ENCODE results near the gene SLC35D1.
"Not testable (repeated sequence)": the region's sequence is repeated elsewhere in the genome, so short reads cannot be mapped to it uniquely, and the experiment has no call there.

The SLC35D1 gene

GRCh38 chr1:67053785-67054772 lies at the start of gene SLC35D1:
Gene SLC35D1 (minus strand): TSS chr1:67054148. CDS start chr1:67054013, 135 bp downstream.
- DNase-seq (ENCODE audit: low read depth in 2 of 2, low spot score in 1 of 2) = peak; percentile 44 to 59

- no peak for DNase-seq (ENCODE audit: low read depth in 2 of 2, low spot score in 1 of 2)
Observed at GRCh38 chr1:67103548-67103947, 49.6 kb upstream of the SLC35D1 start.

GRCh38 chr1:67100833-67101232 lies 46.9 kb upstream of the SLC35D1 start:
- DNase-seq (ENCODE audit: low read depth in 2 of 2, low spot score in 1 of 2) = no peak

GRCh38 chr1:67097305-67097704 lies 43.4 kb upstream of the SLC35D1 start:
- DNase-seq (ENCODE audit: low read depth in 2 of 2, low spot score in 1 of 2) = no peak

GRCh38 chr1:67094191-67094590 lies 40.2 kb upstream of the SLC35D1 start:
- no peak for DNase-seq (ENCODE audit: low read depth in 2 of 2, low spot score in 1 of 2)

- no peak for DNase-seq (ENCODE audit: low read depth in 2 of 2, low spot score in 1 of 2)
Observed at GRCh38 chr1:67089685-67090208, 35.8 kb upstream of the SLC35D1 start.

- no peak for DNase-seq (ENCODE audit: low read depth in 2 of 2, low spot score in 1 of 2)
Observed at GRCh38 chr1:67088440-67088839, 34.5 kb upstream of the SLC35D1 start.

- DNase-seq (ENCODE audit: low read depth in 2 of 2, low spot score in 1 of 2) = no peak
Observed at GRCh38 chr1:67085326-67085725, 31.4 kb upstream of the SLC35D1 start.

- DNase-seq (ENCODE audit: low read depth in 2 of 2, low spot score in 1 of 2) = no peak
Observed at GRCh38 chr1:67084765-67085318, 30.9 kb upstream of the SLC35D1 start.

GRCh38 chr1:67078291-67078690 lies 24.3 kb upstream of the SLC35D1 start:
- no peak for DNase-seq (ENCODE audit: low read depth in 2 of 2, low spot score in 1 of 2)

- no peak for DNase-seq (ENCODE audit: low read depth in 2 of 2, low spot score in 1 of 2)
Observed at GRCh38 chr1:67077593-67077992, 23.6 kb upstream of the SLC35D1 start.

GRCh38 chr1:67072749-67073148 lies 18.8 kb upstream of the SLC35D1 start:
- DNase-seq (ENCODE audit: low read depth in 2 of 2, low spot score in 1 of 2) = no peak

- DNase-seq (ENCODE audit: low read depth in 2 of 2, low spot score in 1 of 2) = not testable (repeated sequence)
Observed at GRCh38 chr1:67067655-67068054, 13.7 kb upstream of the SLC35D1 start.

- DNase-seq (ENCODE audit: low read depth in 2 of 2, low spot score in 1 of 2) = no peak
Observed at GRCh38 chr1:67062412-67062811, 8.5 kb upstream of the SLC35D1 start.

GRCh38 chr1:67061266-67061665 lies 7.3 kb upstream of the SLC35D1 start:
- DNase-seq (ENCODE audit: low read depth in 2 of 2, low spot score in 1 of 2) = no peak

- no peak for DNase-seq (ENCODE audit: low read depth in 2 of 2, low spot score in 1 of 2)
Observed at GRCh38 chr1:67060811-67061218, 6.9 kb upstream of the SLC35D1 start.

- no peak for DNase-seq (ENCODE audit: low read depth in 2 of 2, low spot score in 1 of 2)
Observed at GRCh38 chr1:67059346-67059745, 5.4 kb upstream of the SLC35D1 start.

- DNase-seq (ENCODE audit: low read depth in 2 of 2, low spot score in 1 of 2) = no peak
Observed at GRCh38 chr1:67058761-67059160, 4.8 kb upstream of the SLC35D1 start.

GRCh38 chr1:67058242-67058641 lies 4.3 kb upstream of the SLC35D1 start:
- DNase-seq (ENCODE audit: low read depth in 2 of 2, low spot score in 1 of 2) = no peak

- DNase-seq (ENCODE audit: low read depth in 2 of 2, low spot score in 1 of 2) = peak in 1 of 2 donors; percentile 8
Observed at GRCh38 chr1:67053535-67053784, 488 bp downstream of the SLC35D1 start.

GRCh38 chr1:67052741-67053534 lies 1.0 kb downstream of the SLC35D1 start:
- DNase-seq (ENCODE audit: low read depth in 2 of 2, low spot score in 1 of 2) = peak in 1 of 2 donors; percentile 1

GRCh38 chr1:67051196-67051595 lies 2.8 kb downstream of the SLC35D1 start:
- no peak for DNase-seq (ENCODE audit: low read depth in 2 of 2, low spot score in 1 of 2)

Measured in stimulated activated CD8-positive, alpha-beta memory T cell treated with anti-CD3 and anti-CD28 coated beads, Interleukin-4, amount 100 ng/mL, for 1 hour (primary cell).